ENCODE measurements around the gene LRRC27.
"Not testable (repeated sequence)": the region's sequence is repeated elsewhere in the genome, so short reads cannot be mapped to it uniquely, and the experiment has no call there.

LRRC27 gene

DNA sequence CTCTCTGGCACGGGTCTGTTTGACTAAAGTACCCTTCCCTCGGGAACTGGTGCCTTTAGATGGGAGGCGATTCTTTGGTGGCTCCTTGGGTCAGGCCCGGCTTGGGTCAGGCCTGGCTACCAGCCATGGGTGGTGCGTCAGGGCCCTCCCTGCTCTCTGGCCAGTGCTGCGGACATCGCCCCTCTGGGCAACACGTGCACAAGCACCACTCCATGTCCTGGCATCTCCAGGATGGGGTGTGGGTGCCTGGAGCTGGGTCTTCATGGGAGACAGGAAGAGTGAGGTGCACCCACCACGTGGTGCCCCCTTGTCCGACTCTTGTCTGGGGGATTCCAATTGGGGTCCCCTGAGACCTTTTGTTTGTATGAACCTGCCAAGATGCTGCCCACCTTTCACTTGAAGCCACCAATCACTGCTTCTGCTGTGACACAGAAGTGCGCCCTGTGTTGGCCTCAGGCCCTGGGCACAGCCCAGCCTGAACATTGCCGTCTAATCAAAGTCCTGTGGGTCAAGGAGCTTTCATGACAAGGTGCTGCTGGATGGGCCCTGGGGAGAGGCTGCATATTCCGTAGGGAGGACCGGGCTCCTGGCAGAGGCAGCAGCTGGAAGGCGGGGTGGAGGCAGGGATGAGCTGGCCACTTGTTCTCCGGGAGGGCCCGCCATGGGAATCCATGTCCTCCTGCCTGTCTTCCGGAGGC, 53.9 kb downstream of the LRRC27 start:
- no peak overlapping the region for H3K27ac ChIP-seq (ENCODE audit: low read length)
- H3K9me3 ChIP-seq (ENCODE audit: insufficient read depth, low read depth, low read length), result no peaks in the 10 kb centered on the region
- H3K9ac ChIP-seq (ENCODE audit: low read depth, low read length), result no peak overlapping the region
- no peak overlapping the region for H3K4me3 ChIP-seq (ENCODE audit: low read length)
- peaks cover 3% of the 10 kb centered on the region; the same call in 1 of the 2 replicates for H3K4me1 ChIP-seq (ENCODE audit: insufficient read depth, low read length)
- no peaks in the 10 kb centered on the region for H3K27me3 ChIP-seq (ENCODE audit: insufficient read depth, low read length)
- H3K36me3 ChIP-seq (ENCODE audit: insufficient read depth, low read depth, low read length), result no peaks in the 10 kb centered on the region

DNA sequence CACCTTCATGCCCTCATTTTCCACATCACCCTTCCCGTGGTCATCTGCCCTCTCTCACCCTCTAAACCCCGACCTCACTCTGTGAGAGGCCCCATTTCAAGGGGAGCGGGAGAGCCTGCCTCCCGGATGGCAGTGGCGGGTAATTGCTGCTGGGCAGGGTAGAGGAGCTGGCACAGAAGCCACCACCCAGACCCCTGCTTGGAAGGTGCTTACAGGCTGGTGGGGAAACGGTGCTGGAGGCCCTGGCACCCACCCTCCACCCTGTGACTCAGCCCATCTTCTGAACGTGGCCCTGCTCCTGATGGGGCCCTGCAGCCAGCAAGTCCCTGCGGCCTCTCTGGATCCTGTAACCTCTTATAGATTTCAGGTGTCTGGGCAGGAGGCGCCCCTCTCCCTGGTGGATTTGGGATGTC, 54.4 kb downstream of the LRRC27 start:
- no peak overlapping the region for H3K4me3 ChIP-seq (ENCODE audit: low read length)
- H3K4me1 ChIP-seq (ENCODE audit: insufficient read depth, low read length), result peaks cover 3% of the 10 kb centered on the region; the same call in 1 of the 2 replicates
- no peak overlapping the region for H3K9ac ChIP-seq (ENCODE audit: low read depth, low read length)
- H3K27ac ChIP-seq (ENCODE audit: low read length), result no peak overlapping the region
- no peaks in the 10 kb centered on the region for H3K36me3 ChIP-seq (ENCODE audit: insufficient read depth, low read depth, low read length)
- H3K9me3 ChIP-seq (ENCODE audit: insufficient read depth, low read depth, low read length), result no peaks in the 10 kb centered on the region
- H3K27me3 ChIP-seq (ENCODE audit: insufficient read depth, low read length), result no peaks in the 10 kb centered on the region

DNA sequence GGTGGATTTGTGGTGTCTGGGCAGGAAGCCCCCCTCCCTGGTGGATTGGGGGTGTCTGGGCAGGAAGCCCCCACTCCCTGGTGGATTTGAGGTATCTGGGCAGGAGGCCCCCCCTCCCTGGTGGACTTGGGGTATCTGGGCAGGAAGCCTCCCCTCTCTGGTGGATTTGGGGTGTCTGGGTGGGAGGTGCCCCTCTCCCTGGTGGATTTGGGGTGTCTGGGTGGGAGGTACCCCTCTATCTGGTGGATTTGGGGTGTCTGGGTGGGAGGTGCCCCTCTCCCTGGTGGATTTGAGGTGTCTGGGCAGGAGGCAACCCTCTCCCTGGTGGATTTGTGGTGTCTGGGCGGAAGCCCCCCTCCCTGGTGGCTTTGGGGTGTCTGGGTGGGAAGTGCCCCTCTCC, 54.9 kb downstream of the LRRC27 start:
- not testable (repeated sequence) for H3K9ac ChIP-seq (ENCODE audit: low read depth, low read length); H3K9me3 ChIP-seq (ENCODE audit: insufficient read depth, low read depth, low read length); H3K27me3 ChIP-seq (ENCODE audit: insufficient read depth, low read length); H3K27ac ChIP-seq (ENCODE audit: low read length); H3K36me3 ChIP-seq (ENCODE audit: insufficient read depth, low read depth, low read length); H3K4me1 ChIP-seq (ENCODE audit: insufficient read depth, low read length); H3K4me3 ChIP-seq (ENCODE audit: low read length)

- Histone ChIP-seq H3K9me3 (ENCODE audit: insufficient read depth, low read depth, low read length) (no peaks in the 10 kb centered on the region), H3K27ac (ENCODE audit: low read length) (no peak overlapping the region), H3K9ac (ENCODE audit: low read depth, low read length) (peak overlapping the region; percentile 1; the same call in 1 of the 2 replicates), H3K36me3 (ENCODE audit: insufficient read depth, low read depth, low read length) (no peaks in the 10 kb centered on the region), H3K27me3 (ENCODE audit: insufficient read depth, low read length) (no peaks in the 10 kb centered on the region), H3K4me3 (ENCODE audit: low read length) (no peak overlapping the region), H3K4me1 (ENCODE audit: insufficient read depth, low read length) (peaks cover 3% of the 10 kb centered on the region; the same call in 1 of the 2 replicates)
Observed at GRCh38 chr10:132387764-132388210, 55.8 kb downstream of the LRRC27 start.

DNA sequence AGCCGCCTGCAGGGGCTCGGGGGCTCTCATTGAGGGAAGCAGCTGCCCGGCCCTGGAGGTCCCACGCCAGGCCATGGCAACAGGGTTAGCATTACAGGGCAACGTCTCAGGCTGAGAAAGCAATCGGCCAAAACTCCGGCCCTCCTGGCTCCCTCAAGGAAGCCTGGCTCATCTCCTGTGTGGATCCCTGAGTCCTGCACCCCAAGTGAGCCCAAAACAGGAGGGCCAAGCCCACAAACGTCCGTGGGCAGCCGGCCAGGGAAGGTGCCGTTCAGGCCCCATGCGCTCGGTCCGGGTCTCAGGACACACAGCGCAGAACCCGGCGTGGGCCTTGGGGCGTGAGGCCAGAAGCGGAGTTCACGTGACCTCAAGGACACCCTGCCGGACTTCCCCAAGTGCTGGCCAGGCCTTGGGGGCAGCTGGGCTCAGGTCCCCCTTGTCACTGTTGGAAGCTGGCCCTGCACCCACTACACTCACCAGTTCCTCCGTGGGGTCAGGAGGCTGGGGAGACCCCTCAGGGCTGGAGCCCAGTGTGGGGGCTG, 57.0 kb downstream of the LRRC27 start:
- Histone ChIP-seq H3K27me3 (ENCODE audit: insufficient read depth, low read length) (no peaks in the 10 kb centered on the region), H3K36me3 (ENCODE audit: insufficient read depth, low read depth, low read length) (no peaks in the 10 kb centered on the region), H3K9me3 (ENCODE audit: insufficient read depth, low read depth, low read length) (no peaks in the 10 kb centered on the region), H3K9ac (ENCODE audit: low read depth, low read length) (no peak overlapping the region), H3K4me1 (ENCODE audit: insufficient read depth, low read length) (peaks cover 3% of the 10 kb centered on the region; the same call in 1 of the 2 replicates), H3K4me3 (ENCODE audit: low read length) (no peak overlapping the region), H3K27ac (ENCODE audit: low read length) (no peak overlapping the region)

DNA sequence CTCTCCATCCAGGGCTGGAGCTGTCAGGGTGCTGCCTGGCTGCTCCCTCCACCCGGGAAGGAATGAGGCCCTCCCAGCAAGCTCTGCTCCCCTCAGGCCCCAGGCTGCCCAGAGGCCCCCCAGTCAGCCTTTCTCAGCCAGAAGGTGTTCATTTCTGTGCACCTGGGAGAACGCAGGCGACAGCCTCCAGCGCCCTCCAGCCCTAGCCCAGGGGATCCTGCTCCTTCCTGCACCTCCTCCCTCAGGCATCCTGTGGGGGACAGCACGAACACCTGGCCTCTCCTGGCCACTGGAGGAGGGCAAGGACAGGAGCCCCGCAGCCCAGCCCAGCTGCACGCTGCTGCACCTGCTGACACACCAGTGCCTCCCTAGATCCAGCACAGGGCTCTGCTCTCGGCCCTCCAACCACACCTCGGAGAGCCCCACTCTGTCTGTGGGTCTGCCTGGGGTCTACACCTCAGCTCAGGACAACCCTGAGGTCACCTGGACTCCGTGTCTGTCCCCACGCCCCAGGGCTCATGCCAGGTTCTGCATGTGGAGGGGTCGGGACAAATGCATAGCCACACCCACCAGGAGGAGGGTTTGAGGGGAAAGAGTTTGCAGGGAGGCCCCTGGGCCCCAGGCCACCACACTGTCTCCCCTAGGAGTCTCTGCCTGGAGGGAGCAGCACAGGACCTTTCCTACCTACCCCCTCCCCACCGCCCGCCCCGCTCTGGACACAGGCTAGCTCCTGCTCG, 57.6 kb downstream of the LRRC27 start:
- H3K27me3 ChIP-seq (ENCODE audit: insufficient read depth, low read length), result no peaks in the 10 kb centered on the region
- H3K27ac ChIP-seq (ENCODE audit: low read length), result no peak overlapping the region
- H3K9ac ChIP-seq (ENCODE audit: low read depth, low read length), result no peak overlapping the region
- H3K9me3 ChIP-seq (ENCODE audit: insufficient read depth, low read depth, low read length), result no peaks in the 10 kb centered on the region
- no peaks in the 10 kb centered on the region for H3K36me3 ChIP-seq (ENCODE audit: insufficient read depth, low read depth, low read length)
- H3K4me1 ChIP-seq (ENCODE audit: insufficient read depth, low read length), result peaks cover 3% of the 10 kb centered on the region; the same call in 1 of the 2 replicates
- no peak overlapping the region for H3K4me3 ChIP-seq (ENCODE audit: low read length)

GRCh38 chr10:132390170-132390920, 58.4 kb downstream of the LRRC27 start:
- Histone ChIP-seq H3K27ac (ENCODE audit: low read length) (no peak overlapping the region), H3K9ac (ENCODE audit: low read depth, low read length) (no peak overlapping the region), H3K4me3 (ENCODE audit: low read length) (no peak overlapping the region), H3K4me1 (ENCODE audit: insufficient read depth, low read length) (peaks cover 3% of the 10 kb centered on the region; the same call in 1 of the 2 replicates), H3K27me3 (ENCODE audit: insufficient read depth, low read length) (peaks cover 4% of the 10 kb centered on the region; the same call in 1 of the 2 replicates), H3K9me3 (ENCODE audit: insufficient read depth, low read depth, low read length) (no peaks in the 10 kb centered on the region), H3K36me3 (ENCODE audit: insufficient read depth, low read depth, low read length) (no peaks in the 10 kb centered on the region)

GRCh38 chr10:132390921-132391675, 59.1 kb downstream of the LRRC27 start:
- H3K9ac ChIP-seq (ENCODE audit: low read depth, low read length), result no peak overlapping the region
- no peak overlapping the region for H3K4me3 ChIP-seq (ENCODE audit: low read length)
- no peaks in the 10 kb centered on the region for H3K36me3 ChIP-seq (ENCODE audit: insufficient read depth, low read depth, low read length)
- H3K27ac ChIP-seq (ENCODE audit: low read length), result no peak overlapping the region
- H3K9me3 ChIP-seq (ENCODE audit: insufficient read depth, low read depth, low read length), result no peaks in the 10 kb centered on the region
- H3K4me1 ChIP-seq (ENCODE audit: insufficient read depth, low read length), result peaks cover 3% of the 10 kb centered on the region; the same call in 1 of the 2 replicates
- peaks cover 10% of the 10 kb centered on the region; the same call in 1 of the 2 replicates for H3K27me3 ChIP-seq (ENCODE audit: insufficient read depth, low read length)

DNA sequence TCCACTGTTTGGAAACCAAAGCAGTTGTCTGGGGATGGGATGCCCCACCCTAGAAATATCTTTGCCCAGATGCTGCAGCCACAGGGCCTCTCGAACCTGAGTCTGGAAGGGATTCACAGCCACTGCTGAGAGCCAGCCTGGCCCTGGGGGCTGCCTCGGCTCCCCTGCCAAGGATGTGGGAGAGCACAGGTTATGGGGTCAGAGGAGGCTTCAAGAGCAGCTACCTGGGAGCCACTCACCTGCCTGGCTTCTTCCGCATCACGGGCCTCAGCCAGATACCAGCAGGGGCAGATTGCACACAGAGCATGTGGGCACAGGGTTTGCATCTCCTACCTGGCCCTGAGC, 59.7 kb downstream of the LRRC27 start:
- H3K9ac ChIP-seq (ENCODE audit: low read depth, low read length), result no peak overlapping the region
- H3K4me3 ChIP-seq (ENCODE audit: low read length), result no peak overlapping the region
- no peaks in the 10 kb centered on the region for H3K36me3 ChIP-seq (ENCODE audit: insufficient read depth, low read depth, low read length)
- H3K27me3 ChIP-seq (ENCODE audit: insufficient read depth, low read length), result peaks cover 10% of the 10 kb centered on the region; the same call in 1 of the 2 replicates
- peaks cover 3% of the 10 kb centered on the region; the same call in 1 of the 2 replicates for H3K4me1 ChIP-seq (ENCODE audit: insufficient read depth, low read length)
- H3K27ac ChIP-seq (ENCODE audit: low read length), result no peak overlapping the region
- no peaks in the 10 kb centered on the region for H3K9me3 ChIP-seq (ENCODE audit: insufficient read depth, low read depth, low read length)

GRCh38 chr10:132392184-132392800, 60.3 kb downstream of the LRRC27 start:
- Histone ChIP-seq H3K27ac (ENCODE audit: low read length) (no peak overlapping the region), H3K4me3 (ENCODE audit: low read length) (no peak overlapping the region), H3K4me1 (ENCODE audit: insufficient read depth, low read length) (peaks cover 3% of the 10 kb centered on the region; the same call in 1 of the 2 replicates)

More at GRCh38 chr10:132392184-132392800, 60.3 kb downstream of the LRRC27 start:
- peaks cover 10% of the 10 kb centered on the region; the same call in 1 of the 2 replicates for H3K27me3 ChIP-seq (ENCODE audit: insufficient read depth, low read length)
- no peak overlapping the region for H3K9ac ChIP-seq (ENCODE audit: low read depth, low read length)
- no peaks in the 10 kb centered on the region for H3K36me3 ChIP-seq (ENCODE audit: insufficient read depth, low read depth, low read length)
- H3K9me3 ChIP-seq (ENCODE audit: insufficient read depth, low read depth, low read length), result no peaks in the 10 kb centered on the region

All from iPS-20b (cell line).